ENCODE results near the gene ANKRD23. TPM values are rescaled to one million over a fixed set of nuclear protein-coding genes. Genes with fewer than 3 reads are reported as not detected.

Gene ANKRD23
- total and polyA plus RNA-seq, 2 of the 13 experiments (the other 11 are each of a cell fraction or from before 2014, with no cell fraction given) = 1.5 to 1.6 TPM

DNA sequence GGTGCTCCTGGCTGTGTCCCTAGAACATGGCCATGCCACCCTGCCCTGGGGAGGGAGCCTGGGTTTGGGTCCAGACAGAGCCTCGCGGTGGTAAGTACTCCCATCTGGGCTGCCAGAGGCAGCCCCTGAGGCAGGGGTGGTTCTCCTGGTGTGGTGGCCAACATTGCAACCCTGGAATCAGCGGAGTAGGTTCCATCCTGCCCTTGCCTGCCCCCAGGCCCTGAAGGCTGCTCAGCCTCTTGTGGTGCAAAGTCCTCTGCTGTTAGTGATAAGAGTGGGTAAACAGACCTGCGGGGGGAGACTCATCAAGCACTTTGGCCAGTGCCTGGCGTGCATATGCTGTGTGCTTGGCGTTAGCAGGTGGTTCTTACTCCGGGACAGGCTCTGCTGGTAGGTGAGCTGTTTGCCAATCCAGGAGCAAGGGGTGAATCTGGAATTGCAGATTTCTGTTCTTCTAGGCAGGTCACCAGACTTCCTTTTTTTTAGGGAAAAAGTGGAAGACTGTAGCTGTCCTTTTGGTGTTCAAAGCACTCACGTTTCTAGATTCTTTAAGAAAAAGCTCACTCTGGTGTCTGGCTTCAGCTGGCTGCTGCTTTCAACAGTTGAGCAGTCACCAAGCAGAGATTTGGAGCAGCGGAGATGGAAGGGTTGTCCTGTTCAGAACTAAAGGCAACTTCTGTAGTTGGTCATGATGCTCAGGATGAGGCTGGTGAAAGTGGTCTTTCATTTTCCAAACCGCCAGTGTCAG, 24.5 kb downstream of the ANKRD23 start (continued):
- TF ChIP-seq LRRFIP1 (CRISPR knock-in tag; conservative IDR thresholded peaks at IDR 0.05) (no peak), ZNF737 (CRISPR knock-in tag; IDR thresholded peaks at IDR 0.05; ENCODE audit: borderline replicate concordance) (no peak; the same call in 1 of the 2 replicates), RFXANK (CRISPR knock-in tag; IDR thresholded peaks at IDR 0.05) (no peak), ZKSCAN5 (CRISPR knock-in tag; IDR thresholded peaks at IDR 0.05) (peak; percentile 42; the same call in 1 of the 2 replicates), ZNF780A (CRISPR knock-in tag; IDR thresholded peaks at IDR 0.05) (0 out of 2 replicates have a peak, but pooled peaks have one; percentile 21), NPAS2 (CRISPR knock-in tag; IDR thresholded peaks at IDR 0.05; ENCODE audit: borderline replicate concordance) (no peak), KDM4B (CRISPR knock-in tag; IDR thresholded peaks at IDR 0.05) (peak; percentile 96), ZNF724P (CRISPR knock-in tag; IDR thresholded peaks at IDR 0.05; ENCODE audit: borderline replicate concordance) (no peak; the same call in 1 of the 2 replicates), HNRNPUL1 (IDR thresholded peaks at IDR 0.05; ENCODE audit: low read depth, low read length) (no peak), MTERF4 (CRISPR knock-in tag; IDR thresholded peaks at IDR 0.05) (no peak; the same call in 1 of the 2 replicates), ZNF687 (CRISPR knock-in tag; IDR thresholded peaks at IDR 0.05) (peak; percentile 96), ISX (CRISPR knock-in tag; conservative IDR thresholded peaks at IDR 0.05) (no peak), SUZ12 (IDR thresholded peaks at IDR 0.05; ENCODE audit: low read depth, low read length) (no peak), ATAD3A (CRISPR knock-in tag; IDR thresholded peaks at IDR 0.05) (no peak), RCOR2 (CRISPR knock-in tag; IDR thresholded peaks at IDR 0.05) (peak; percentile 88), ZNF746 (CRISPR knock-in tag; IDR thresholded peaks at IDR 0.05) (peak; percentile 79; the same call in 1 of the 2 replicates), ZKSCAN1 (IDR thresholded peaks at IDR 0.05; ENCODE audit: low read length) (peak; percentile 78), RARG (CRISPR knock-in tag; IDR thresholded peaks at IDR 0.05; ENCODE audit: low read depth) (no peak), ZNF136 (CRISPR knock-in tag; IDR thresholded peaks at IDR 0.05; ENCODE audit: low read depth) (0 out of 2 replicates have a peak, but pooled peaks have one; percentile 64)
- TF ChIP-seq, protein P1, sequence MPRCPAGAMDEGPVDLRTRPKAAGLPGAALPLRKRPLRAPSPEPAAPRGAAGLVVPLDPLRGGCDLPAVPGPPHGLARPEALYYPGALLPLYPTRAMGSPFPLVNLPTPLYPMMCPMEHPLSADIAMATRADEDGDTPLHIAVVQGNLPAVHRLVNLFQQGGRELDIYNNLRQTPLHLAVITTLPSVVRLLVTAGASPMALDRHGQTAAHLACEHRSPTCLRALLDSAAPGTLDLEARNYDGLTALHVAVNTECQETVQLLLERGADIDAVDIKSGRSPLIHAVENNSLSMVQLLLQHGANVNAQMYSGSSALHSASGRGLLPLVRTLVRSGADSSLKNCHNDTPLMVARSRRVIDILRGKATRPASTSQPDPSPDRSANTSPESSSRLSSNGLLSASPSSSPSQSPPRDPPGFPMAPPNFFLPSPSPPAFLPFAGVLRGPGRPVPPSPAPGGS (CRISPR knock-in tag; IDR thresholded peaks at IDR 0.05) = 0 out of 2 replicates have a peak, but pooled peaks have one; percentile 49

Data from HepG2 (cell line).